Gastrocnemius medialis (tissue), 4 donors: Measurements from ENCODE around the gene TNIK. TPM values are rescaled to one million over a fixed set of nuclear protein-coding genes. Genes with fewer than 3 reads are reported as not detected.
A peak's percentile ranks its signal among the peaks of the same experiment; 100 is the strongest.

Experiments
- ATAC-seq, 2 donors: fragments of 150-250 bp; one replicate each; pipeline ENCODE4 v1.9.1; 2016
- DNase-seq, 2 donors: peaks; one replicate each; pipeline ENCODE4 v3.0.0-alpha.2; 2019
- H3K27ac ChIP-seq, 4 donors: fragments of 200-600 bp; sonication (generic); 1 replicate in 1 of 4; 2 replicates in 3 of 4; pipeline ENCODE4 v1.5.1; 2016 to 2018; ENCODE audit warnings: mild to moderate bottlenecking in 2 of 4, moderate library complexity in 1 of 4
- H3K27me3 ChIP-seq, 3 donors: fragments of 200-600 bp; sonication (generic) in 2 of 3; 1 replicate in 1 of 3; 2 replicates in 2 of 3; pipeline versions ENCODE4 v1.5.1 to v1.6.0; 2016 to 2019; ENCODE audit warnings: mild to moderate bottlenecking in 1 of 3, moderate library complexity in 1 of 3
- H3K36me3 ChIP-seq, 2 donors: fragments of 200-600 bp; sonication (generic) in 1 of 2; one replicate each; pipeline ENCODE4 v1.5.1; 2017 to 2018
- H3K4me1 ChIP-seq, 2 donors: fragments of 200-600 bp; sonication (generic) in 1 of 2; one replicate each; pipeline ENCODE4 v1.5.1; 2016 to 2017; ENCODE audit warnings: mild to moderate bottlenecking in 2 of 2
- H3K4me3 ChIP-seq, 4 donors: fragments of 200-600 bp; sonication (generic) in 3 of 4; 1 replicate in 1 of 4; 2 replicates in 3 of 4; pipeline ENCODE4 v1.5.1; 2016 to 2019; ENCODE audit warnings: mild to moderate bottlenecking in 2 of 4
- H3K9me3 ChIP-seq, 3 donors: fragments of 200-600 bp; sonication (generic) in 2 of 3; 1 replicate in 1 of 3; 2 replicates in 2 of 3; pipeline ENCODE4 v1.5.1; 2016 to 2019
- POLR2A ChIP-seq, 2 donors: fragments of 450-650 bp; IDR thresholded peaks; one replicate each; pipeline ENCODE4 v1.6.1; 2017; ENCODE audit warnings: antibody characterized with exemption in 2 of 2, mild to moderate bottlenecking in 2 of 2, moderate library complexity in 2 of 2
- in situ Hi-C, 4 donors: fragments of 200-750 bp; cut with MboI; loops; one replicate each; pipeline versions ENCODE4 v1.15.0 to v1.8.0; 2017; ENCODE audit warnings: low sequenced_read_pairs in 4 of 4
- intact Hi-C: fragments of 100-400 bp; cut with DNase I; formaldehyde crosslinking; loops from one replicate; pipeline ENCODE4 v1.15.1; 2023; ENCODE audit warnings: low total_unique reads
- total RNA-seq, 4 donors: library from RNA; depleted of rRNA; stranded (reverse); fragments of >200 nt; gene quantifications; one replicate each; pipeline versions ENCODE4 v1.1.0 to v1.2.3, GENCODE V29; 2016
- TF ChIP-seq, protein P1 (sequence below), 5 experiments: fragments of 450-650 bp in 3 of 5; fragments of 200-600 bp in 2 of 5; sonication (generic) in 2 of 5; IDR thresholded peaks in 4 of 5; conservative IDR thresholded peaks in 1 of 5; 1 replicate in 4 of 5; 2 replicates in 1 of 5; pipeline ENCODE4 v1.5.1; 2016 to 2019; ENCODE audit warnings: antibody characterized with exemption in 5 of 5, mild to moderate bottlenecking in 3 of 5, moderate library complexity in 3 of 5

Gene TNIK
- total RNA-seq, 4 donors from 2014 or later = 5.2 to 19.7 (median 10.6) TPM

DNA sequence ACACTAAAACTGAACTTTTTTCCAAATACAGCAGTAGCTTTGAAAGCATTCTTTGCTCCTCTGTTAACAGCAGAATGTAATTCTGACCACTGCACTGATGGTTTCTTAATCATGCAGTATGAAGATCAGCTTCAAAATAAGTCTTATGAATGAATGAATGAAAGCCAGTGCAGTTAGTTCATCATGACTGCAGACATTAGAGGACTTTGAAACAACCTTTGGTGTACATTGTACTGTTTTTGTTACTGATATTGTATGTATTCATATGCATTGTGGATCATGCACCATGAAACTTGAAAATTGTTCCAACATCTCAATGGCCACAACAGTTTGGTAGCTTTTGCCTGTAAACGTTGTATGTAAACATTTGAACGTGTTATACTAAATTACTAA lies 1.3 kb upstream of the TNIK start:
- no peaks in the 10 kb centered on the region for H3K9me3 ChIP-seq
- no peaks in the 10 kb centered on the region for H3K36me3 ChIP-seq
- H3K27me3 ChIP-seq = no peaks in the 10 kb centered on the region
- intact Hi-C loops (loop anchor here (2.0 kb wide), 1 partner anchor 273 kb away; no protein-coding TSS in a partner anchor), in situ Hi-C loops (loop anchor here in 3 of 4 donors (10.0 to 25.0 kb wide), 3 partner anchors 103 to 277 kb away; no protein-coding TSS in a partner anchor)
- TF ChIP-seq POLR2A (IDR thresholded peaks at IDR 0.05) = no peak
- TF ChIP-seq, protein P1, sequence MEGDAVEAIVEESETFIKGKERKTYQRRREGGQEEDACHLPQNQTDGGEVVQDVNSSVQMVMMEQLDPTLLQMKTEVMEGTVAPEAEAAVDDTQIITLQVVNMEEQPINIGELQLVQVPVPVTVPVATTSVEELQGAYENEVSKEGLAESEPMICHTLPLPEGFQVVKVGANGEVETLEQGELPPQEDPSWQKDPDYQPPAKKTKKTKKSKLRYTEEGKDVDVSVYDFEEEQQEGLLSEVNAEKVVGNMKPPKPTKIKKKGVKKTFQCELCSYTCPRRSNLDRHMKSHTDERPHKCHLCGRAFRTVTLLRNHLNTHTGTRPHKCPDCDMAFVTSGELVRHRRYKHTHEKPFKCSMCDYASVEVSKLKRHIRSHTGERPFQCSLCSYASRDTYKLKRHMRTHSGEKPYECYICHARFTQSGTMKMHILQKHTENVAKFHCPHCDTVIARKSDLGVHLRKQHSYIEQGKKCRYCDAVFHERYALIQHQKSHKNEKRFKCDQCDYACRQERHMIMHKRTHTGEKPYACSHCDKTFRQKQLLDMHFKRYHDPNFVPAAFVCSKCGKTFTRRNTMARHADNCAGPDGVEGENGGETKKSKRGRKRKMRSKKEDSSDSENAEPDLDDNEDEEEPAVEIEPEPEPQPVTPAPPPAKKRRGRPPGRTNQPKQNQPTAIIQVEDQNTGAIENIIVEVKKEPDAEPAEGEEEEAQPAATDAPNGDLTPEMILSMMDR (IDR thresholded peaks at IDR 0.05 in 4 of 5, conservative IDR thresholded peaks at IDR 0.05 in 1 of 5) = no peak
- DNase-seq (no peak), ATAC-seq (no peak)
- H3K4me1 ChIP-seq = peaks cover 19 to 35% of the 10 kb centered on the region in 2 donors
- peak overlapping the region; percentile 68 to 88 (median 78) for H3K4me3 ChIP-seq
- H3K27ac ChIP-seq = peak overlapping the region in 1 of 4 donors; percentile 91

DNA sequence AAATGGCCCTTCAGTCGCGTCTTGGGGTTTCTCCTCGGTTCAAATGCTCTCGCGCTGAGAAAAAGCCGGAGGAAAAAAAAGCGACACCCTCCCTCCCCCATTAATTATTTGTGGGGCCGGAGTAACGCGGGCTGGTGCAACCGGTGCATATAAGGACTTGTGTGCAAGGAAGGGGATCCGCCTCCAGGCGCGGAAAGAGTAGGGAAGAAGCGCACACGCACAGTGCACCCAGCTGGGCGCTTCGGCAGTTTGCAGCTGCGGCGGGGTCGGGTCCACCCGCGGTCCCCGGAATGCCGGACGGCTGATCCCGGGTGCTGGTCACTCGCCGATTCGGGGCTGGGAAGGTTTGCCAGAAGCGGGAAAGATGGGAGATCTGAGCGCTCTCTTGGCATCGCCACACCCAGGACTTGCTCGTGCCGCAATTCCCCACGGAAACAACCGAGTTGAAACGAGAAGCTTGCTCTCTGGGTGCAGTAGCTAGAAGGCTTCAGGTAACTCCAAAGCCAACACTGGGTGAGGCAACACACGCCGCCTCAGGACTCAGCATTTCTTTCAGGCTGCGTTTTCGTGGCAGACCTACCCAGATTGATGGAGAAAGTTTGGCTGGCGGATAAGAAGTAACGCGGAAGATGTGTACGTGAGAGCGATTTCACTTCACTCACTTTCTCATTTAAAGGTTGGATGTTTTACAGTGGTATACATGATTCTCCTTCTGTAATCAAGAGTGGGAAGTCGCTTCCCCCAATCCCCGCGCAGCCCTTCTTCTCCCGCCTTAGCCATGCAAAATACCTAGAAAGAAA lies 720 bp upstream of the TNIK start:
- DNase-seq = peak; percentile 28 to 65
- Histone ChIP-seq H3K36me3 (no peaks in the 10 kb centered on the region), H3K9me3 (no peaks in the 10 kb centered on the region), H3K4me1 (peaks cover 24 to 41% of the 10 kb centered on the region in 2 donors), H3K4me3 (peak overlapping the region; percentile 68 to 88 (median 78)), H3K27me3 (no peaks in the 10 kb centered on the region), H3K27ac (peak overlapping the region; percentile 85 to 93 (median 92))
- TF ChIP-seq POLR2A (IDR thresholded peaks at IDR 0.05) = no peak
- TF ChIP-seq, protein P1 (IDR thresholded peaks at IDR 0.05 in 4 of 5, conservative IDR thresholded peaks at IDR 0.05 in 1 of 5) = peak in 3 of 5 experiments; percentile 30 to 42 (median 34)
- intact Hi-C loops (loop anchor here (1.0 to 2.0 kb wide), 2 partner anchors 177 to 272 kb away; no protein-coding TSS in a partner anchor), in situ Hi-C loops (loop anchor here in 3 of 4 donors (10.0 to 25.0 kb wide), 3 partner anchors 104 to 276 kb away; no protein-coding TSS in a partner anchor)
- ATAC-seq = peak; percentile 38 to 55

DNA sequence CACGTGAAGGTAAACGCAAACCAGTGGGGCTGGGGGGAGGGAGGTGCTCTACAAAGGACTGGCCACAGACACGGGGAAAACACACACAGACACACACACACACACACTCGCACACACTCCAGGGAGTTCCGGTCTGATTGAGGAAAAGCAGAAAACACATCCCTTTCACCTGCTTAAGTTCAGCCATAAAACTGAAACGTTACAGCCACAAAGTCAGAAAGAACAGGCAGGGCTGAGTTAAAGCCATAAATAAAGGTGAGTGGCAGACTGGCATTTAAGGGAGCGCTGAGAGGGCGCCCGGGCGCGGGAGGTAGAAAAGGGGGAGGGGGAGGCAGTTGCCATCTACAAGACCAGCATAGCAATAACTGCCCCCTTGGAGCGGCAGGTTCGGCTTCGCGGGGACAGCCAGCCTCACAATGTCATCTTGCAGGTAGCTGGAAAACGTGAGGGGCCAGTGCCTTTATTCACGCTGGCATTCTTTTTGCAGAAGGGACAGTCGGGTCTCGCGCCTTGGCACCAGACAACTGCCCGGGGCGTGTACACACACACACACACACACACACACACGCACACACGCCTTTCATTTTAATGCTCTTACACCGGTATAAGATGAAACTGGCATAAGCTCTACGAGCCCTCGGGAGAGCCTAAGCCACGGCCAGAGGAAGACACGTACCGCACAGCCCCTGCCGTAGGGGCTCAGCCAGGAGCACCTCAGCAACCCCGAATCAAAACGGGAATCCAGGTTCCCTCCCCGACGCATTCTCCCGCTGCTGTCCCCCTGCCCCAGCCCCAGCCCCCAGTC lies 866 bp downstream of the TNIK start:
- ATAC-seq (peak; percentile 48 to 53), DNase-seq (peak; percentile 28 to 66)
- no peaks in the 10 kb centered on the region for H3K27me3 ChIP-seq
- intact Hi-C loops (loop anchor here (5.0 to 10.0 kb wide), 2 partner anchors 127 to 1105 kb away; partner anchors contain the start of gene SKIL), in situ Hi-C loops (loop anchor here in 3 of 4 donors (5.0 to 25.0 kb wide), 2 partner anchors 272 kb away; no protein-coding TSS in a partner anchor)
- peak overlapping the region; percentile 68 to 88 (median 78) for H3K4me3 ChIP-seq
- peak overlapping the region; percentile 85 to 93 (median 92) for H3K27ac ChIP-seq
- H3K36me3 ChIP-seq = no peaks in the 10 kb centered on the region
- no peaks in the 10 kb centered on the region for H3K9me3 ChIP-seq
- TF ChIP-seq, protein P1 (IDR thresholded peaks at IDR 0.05 in 4 of 5, conservative IDR thresholded peaks at IDR 0.05 in 1 of 5) = no peak
- peak in 1 of 2 donors; percentile 10 for TF ChIP-seq POLR2A (IDR thresholded peaks at IDR 0.05)
- H3K4me1 ChIP-seq = peaks cover 37 to 50% of the 10 kb centered on the region in 2 donors

DNA sequence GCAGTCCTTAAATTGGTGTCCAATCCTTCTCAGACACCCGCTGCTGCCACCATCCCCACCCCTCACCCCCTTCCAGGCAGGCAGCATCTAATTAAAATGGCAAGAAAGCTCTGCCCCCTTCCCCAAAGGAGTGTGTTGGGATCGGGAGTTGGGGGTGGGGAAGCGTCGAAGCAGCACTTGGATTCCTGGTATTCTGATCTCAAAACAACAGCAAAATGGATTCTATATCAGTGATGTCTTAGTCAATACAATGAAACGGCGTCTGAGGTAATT lies 1.4 kb downstream of the TNIK start:
- intact Hi-C loops (loop anchor here (5.0 to 10.0 kb wide), 2 partner anchors 126 to 1104 kb away; partner anchors contain the start of gene SKIL), in situ Hi-C loops (loop anchor here in 3 of 4 donors (5.0 to 25.0 kb wide), 2 partner anchors 271 kb away; no protein-coding TSS in a partner anchor)
- peak; percentile 1 to 2 for ATAC-seq

More for the DNA sequence above, 1.4 kb downstream of the TNIK start:
- TF ChIP-seq, protein P1 (IDR thresholded peaks at IDR 0.05 in 4 of 5, conservative IDR thresholded peaks at IDR 0.05 in 1 of 5) = no peak
- no peak for TF ChIP-seq POLR2A (IDR thresholded peaks at IDR 0.05)
- Histone ChIP-seq H3K4me1 (peaks cover 37 to 50% of the 10 kb centered on the region in 2 donors), H3K27ac (peak overlapping the region; percentile 85 to 93 (median 92)), H3K4me3 (peak overlapping the region; percentile 68 to 88 (median 78)), H3K36me3 (no peaks in the 10 kb centered on the region), H3K27me3 (no peaks in the 10 kb centered on the region), H3K9me3 (no peaks in the 10 kb centered on the region)
- peak in 1 of 2 donors; percentile 6 for DNase-seq
